ENCODE measurements around the gene GLIS2. TPM values are rescaled to one million over a fixed set of nuclear protein-coding genes. Genes with fewer than 3 reads are reported as not detected.

GLIS2 gene
- total RNA-seq (2014; rRNA removed; shearing (Covaris generic)): 0.13 and 0.71 TPM in 2 replicates

DNA sequence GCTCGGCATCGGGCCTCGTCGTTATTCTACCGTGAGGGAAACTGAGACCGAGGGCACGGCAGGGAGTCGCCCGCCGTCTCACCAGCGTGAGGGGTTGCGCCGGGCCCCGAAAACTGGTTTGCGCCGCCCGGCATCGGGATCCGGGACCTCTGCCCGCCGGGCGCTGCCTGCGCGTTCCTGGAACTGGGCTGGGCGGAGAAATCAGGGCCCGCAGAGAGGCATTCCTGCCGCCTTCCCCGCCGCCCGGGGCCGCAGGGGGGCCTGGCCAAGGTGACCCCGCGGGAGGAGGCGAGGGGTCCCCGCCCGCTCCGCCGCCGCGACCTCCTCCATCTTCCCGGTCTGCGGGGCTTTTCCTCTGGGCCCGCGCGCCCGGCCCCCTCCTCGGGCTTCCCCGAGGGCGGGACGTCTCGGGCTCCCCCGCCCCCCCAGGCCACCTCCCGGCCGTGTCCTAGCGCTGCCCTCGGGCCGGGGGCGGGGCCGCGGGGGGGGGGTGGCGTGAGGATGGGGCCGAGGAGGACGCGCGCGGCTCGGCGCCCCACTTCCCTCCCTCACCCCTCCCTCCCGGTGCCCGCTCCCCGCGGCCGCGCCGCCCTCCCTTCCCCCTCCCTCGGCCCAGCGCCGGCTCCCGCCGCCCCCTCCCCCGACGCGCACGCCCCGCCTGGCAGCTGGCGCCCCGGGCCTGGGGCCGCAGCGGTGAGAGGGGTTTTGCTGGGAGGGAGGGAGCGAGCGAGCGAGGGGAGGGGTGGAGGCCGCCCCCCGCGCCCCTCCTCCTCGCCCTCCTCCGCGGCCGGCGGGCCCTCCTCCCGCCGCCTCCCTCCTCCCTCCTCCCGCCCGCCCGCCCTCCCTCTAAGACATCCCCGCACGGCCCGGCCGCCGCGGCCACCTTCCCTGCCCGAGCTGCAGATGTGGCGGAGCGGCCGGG, at the start of gene GLIS2:
Gene GLIS2 (plus strand): TSS at position 882 of the 922 bp plus-strand sequence. CDS start 16,214 bp downstream, outside the sequence.
- peak; percentile 70 to 72 for DNase-seq (ENCODE audit: low read depth in 1 of 2, low spot score in 2 of 2)
- Histone ChIP-seq H3K9me3 (replicated peaks) (no peaks in the 10 kb centered on the region), H3K36me3 (peaks cover 6% of the 10 kb centered on the region), H3K27ac (peak within 1 kb of the TSS; percentile 56; the same call in 1 of the 2 replicates), H3K4me1 (replicated peaks) (peaks cover 31% of the 10 kb centered on the region), H3K4me3 (peak within 1 kb of the TSS; percentile 67), H3K27me3 (replicated peaks) (no peaks in the 10 kb centered on the region)

DNA sequence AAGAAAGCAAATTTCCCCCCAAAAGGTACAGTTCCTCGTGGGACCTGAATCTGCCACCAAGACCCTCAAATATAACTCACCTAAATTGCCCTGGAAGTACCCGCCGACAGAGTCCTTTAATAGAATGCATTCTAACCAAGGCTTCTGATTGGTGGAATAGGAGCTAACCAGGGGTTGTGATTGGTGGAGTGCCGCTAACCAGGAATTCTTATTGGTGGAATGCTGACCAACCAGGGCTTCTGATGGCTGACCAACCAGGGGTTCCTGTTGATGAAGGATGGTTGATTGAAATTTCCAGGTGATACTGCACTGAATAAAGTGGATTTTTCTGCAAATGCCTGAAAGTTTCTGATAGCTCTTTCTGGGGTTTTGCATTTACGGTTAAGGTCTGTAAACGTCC, 49.5 kb upstream of the GLIS2 start:
- H3K4me3 ChIP-seq: no peak overlapping the region
- DNase-seq (ENCODE audit: low read depth in 1 of 2, low spot score in 2 of 2): no peak
- H3K36me3 ChIP-seq: peaks cover 12% of the 10 kb centered on the region
- H3K9me3 ChIP-seq (replicated peaks): no peaks in the 10 kb centered on the region
- peaks cover 29% of the 10 kb centered on the region for H3K4me1 ChIP-seq (replicated peaks)
- H3K27ac ChIP-seq: no peak overlapping the region
- no peaks in the 10 kb centered on the region for H3K27me3 ChIP-seq (replicated peaks)

DNA sequence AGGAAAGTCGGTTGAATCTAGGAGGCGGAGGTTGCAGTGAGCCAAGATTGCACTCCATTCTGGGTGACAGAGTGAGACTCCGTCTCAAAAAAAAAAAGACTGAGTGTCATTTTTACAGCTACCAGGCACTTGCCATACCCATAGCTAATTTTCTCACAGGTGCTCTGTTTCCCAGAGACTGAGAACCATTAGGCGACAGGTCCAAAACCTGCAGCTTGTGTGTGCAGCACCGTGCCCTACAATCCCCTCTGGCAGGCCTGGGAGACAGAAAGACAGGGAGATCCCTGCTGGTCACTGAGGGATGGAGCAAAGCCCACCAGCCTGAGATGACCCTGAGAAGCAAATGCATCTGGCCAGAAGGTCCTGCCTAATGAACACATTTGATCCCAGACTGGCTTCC, 45.8 kb upstream of the GLIS2 start:
- H3K27ac ChIP-seq: no peak overlapping the region
- no peak overlapping the region for H3K4me3 ChIP-seq
- no peaks in the 10 kb centered on the region for H3K9me3 ChIP-seq (replicated peaks)
- H3K27me3 ChIP-seq (replicated peaks): no peaks in the 10 kb centered on the region
- no peak for DNase-seq (ENCODE audit: low read depth in 1 of 2, low spot score in 2 of 2)
- no peaks in the 10 kb centered on the region for H3K36me3 ChIP-seq
- peaks cover 30% of the 10 kb centered on the region for H3K4me1 ChIP-seq (replicated peaks)

DNA sequence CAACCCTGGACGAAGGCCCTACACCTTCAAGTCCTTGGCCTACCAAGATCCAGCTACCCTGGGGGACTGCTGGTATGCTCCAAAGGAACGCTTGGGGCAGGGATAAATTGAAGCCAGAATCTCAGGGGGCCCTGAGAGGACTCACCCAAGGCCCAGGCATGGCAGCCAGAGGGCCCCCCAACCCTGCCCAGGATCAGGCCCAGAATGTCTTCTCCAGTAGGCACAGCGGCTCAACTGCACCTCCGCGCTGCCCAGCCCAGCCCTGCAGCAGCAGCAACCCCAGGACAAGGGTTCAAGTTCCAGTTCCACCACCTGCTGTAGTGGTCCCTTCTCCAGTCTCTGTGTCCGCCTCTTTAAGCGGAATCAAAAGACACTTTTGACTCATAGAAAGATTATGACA, 45.3 kb upstream of the GLIS2 start:
- Histone ChIP-seq H3K4me1 (replicated peaks) (peaks cover 29% of the 10 kb centered on the region), H3K36me3 (no peaks in the 10 kb centered on the region), H3K4me3 (no peak overlapping the region), H3K9me3 (replicated peaks) (no peaks in the 10 kb centered on the region), H3K27ac (no peak overlapping the region), H3K27me3 (replicated peaks) (no peaks in the 10 kb centered on the region)
- no peak for DNase-seq (ENCODE audit: low read depth in 1 of 2, low spot score in 2 of 2)

DNA sequence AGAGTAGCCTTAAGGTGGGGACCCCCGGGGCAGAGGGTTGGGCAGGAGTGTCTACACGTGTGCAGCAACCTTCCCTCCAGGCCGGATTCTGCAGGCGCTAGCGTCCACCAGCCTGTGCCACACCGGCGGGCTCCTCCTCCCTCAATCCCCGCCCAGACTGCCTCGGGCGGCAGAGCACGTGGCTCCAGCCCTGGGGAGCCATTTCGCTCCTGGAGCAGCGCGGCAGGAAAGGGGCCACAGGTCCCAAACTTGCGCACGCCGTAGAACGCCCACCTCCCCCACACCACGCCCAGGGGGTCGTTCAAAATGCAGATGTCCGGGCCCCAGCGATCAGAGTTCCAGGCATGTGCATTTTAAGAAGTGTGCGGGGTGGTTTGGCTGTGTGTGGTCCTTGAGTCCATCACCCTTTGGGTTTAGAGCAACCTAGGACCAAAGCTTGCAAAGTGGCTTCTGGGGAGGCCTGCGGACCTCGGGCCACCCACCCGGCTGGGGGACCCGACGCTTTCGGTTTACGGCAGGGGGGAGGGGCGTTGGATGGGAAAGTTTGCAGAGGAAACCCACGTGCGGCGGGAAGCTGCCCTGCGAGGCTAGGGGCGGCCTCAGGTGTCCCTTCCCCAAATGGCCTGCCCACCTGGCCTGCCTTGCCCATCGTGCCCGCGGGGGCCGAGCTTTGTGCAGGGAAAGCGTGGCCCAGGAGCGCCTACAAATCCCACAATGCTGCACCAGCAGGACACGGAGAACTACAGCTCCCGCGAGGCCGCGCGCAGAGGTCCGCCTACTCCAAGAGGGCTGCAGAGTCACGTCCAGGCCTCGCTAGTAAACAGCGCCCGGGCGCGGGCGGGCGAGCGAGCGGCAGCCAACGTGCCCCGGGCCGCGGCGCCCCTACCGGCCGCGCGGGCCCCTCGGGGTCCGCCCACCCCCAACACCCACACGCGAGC, 44.4 kb upstream of the GLIS2 start:
- peak; percentile 84 to 95 for DNase-seq (ENCODE audit: low read depth in 1 of 2, low spot score in 2 of 2)
- H3K27ac ChIP-seq: peak overlapping the region; percentile 69
- no peaks in the 10 kb centered on the region for H3K27me3 ChIP-seq (replicated peaks)

DNA sequence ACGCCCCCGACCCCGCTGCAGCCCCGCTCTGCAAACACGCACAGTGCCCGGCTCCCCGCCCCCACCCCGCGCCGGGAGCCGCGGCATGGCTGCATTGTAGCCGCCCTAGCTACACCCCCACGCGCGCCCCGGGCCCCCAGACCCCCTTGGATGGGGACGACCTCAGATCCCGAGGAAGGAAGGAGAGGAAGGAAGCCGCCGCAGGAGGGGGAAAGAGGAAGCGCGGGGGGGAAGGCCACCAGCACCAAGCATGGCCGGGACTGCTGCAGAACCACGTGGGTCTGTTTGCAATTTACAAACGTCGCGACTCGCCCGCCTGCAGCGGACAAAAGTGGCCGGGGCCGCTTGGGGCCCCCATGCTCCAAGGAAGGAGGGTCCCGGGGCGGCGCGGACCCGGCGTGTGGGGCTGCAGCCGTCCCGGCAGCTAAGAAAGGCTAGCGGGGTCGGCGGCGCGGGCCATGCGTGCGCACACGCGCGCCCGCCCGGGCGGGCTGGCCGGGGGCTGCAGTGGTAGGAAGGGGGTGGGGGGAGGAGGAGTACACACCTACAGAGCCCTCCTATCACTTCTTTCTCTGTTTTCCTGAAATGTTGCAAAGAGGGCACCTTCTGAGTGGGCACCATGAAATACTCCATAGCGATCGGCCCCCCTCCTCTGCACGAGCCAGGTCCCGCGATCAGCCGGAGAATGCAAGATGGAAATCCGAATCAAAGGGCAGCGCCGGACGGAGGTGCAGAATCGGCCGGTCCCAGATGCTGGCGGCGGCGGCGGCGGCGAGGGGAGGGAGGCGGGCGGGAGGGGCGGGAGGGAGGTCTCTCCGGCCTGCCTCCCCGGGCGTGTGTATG, 43.5 kb upstream of the GLIS2 start:
- DNase-seq (ENCODE audit: low read depth in 1 of 2, low spot score in 2 of 2): peak; percentile 55
- no peaks in the 10 kb centered on the region for H3K27me3 ChIP-seq (replicated peaks)
- peak overlapping the region; percentile 51 for H3K4me3 ChIP-seq
- H3K27ac ChIP-seq: peak overlapping the region; percentile 69
- no peaks in the 10 kb centered on the region for H3K9me3 ChIP-seq (replicated peaks)
- H3K36me3 ChIP-seq: no peaks in the 10 kb centered on the region
- H3K4me1 ChIP-seq (replicated peaks): peaks cover 29% of the 10 kb centered on the region

More for the DNA sequence above, 44.4 kb upstream of the GLIS2 start:
- peak overlapping the region; percentile 51 for H3K4me3 ChIP-seq
- H3K4me1 ChIP-seq (replicated peaks): peaks cover 29% of the 10 kb centered on the region
- H3K9me3 ChIP-seq (replicated peaks): no peaks in the 10 kb centered on the region
- no peaks in the 10 kb centered on the region for H3K36me3 ChIP-seq

DNA sequence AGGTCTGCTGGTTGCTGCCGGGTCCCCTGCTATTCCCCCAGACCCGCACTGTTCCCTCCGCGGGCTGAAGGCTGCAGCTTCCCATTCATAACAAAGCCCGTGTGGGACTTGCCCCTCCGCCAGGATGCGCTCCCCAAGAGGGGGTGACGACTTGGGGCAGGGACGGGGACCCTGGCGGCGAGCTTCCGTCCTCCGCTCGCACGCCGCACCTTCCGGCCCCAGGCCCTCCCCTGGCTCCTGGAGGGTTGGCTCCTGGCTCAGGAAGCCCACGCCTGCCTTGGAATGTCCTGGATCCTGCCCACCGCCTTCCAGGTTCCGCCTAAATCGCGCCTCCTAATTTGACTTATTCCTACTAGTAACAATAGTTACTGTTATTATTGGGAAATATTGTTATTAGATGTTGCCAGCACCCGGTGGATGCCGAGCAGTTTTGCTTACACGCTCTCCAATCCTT, 42.0 kb upstream of the GLIS2 start:
- Histone ChIP-seq H3K9me3 (replicated peaks) (no peaks in the 10 kb centered on the region), H3K4me1 (replicated peaks) (peaks cover 29% of the 10 kb centered on the region), H3K36me3 (no peaks in the 10 kb centered on the region), H3K27me3 (replicated peaks) (no peaks in the 10 kb centered on the region), H3K27ac (peak overlapping the region; percentile 36; the same call in 1 of the 2 replicates), H3K4me3 (peak overlapping the region; percentile 51)
- DNase-seq (ENCODE audit: low read depth in 1 of 2, low spot score in 2 of 2): peak in 1 of 2 experiments; percentile 53

DNA sequence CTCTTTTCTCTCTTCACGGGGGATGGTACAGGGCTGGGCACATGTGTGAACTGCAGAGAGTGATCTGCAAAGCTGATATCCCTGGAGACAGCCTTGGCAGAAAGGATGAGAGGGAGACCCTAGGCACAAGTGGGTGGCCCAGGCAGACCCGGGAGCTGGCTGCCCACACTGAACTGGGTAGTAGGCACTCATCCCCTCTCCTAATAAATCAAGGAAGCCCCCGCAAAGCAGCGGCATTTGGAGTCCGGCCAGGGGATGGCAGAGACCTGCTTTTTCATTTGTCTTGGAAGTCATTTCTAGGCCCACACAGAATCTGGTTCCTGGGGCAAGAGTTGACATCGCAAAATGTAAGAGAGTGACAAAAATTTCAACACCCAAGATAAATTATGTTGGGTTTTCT, 40.0 kb upstream of the GLIS2 start:
- Histone ChIP-seq H3K27ac (no peak overlapping the region), H3K9me3 (replicated peaks) (no peaks in the 10 kb centered on the region), H3K4me3 (no peak overlapping the region), H3K27me3 (replicated peaks) (no peaks in the 10 kb centered on the region), H3K4me1 (replicated peaks) (peaks cover 30% of the 10 kb centered on the region), H3K36me3 (no peaks in the 10 kb centered on the region)
- no peak for DNase-seq (ENCODE audit: low read depth in 1 of 2, low spot score in 2 of 2)

DNA sequence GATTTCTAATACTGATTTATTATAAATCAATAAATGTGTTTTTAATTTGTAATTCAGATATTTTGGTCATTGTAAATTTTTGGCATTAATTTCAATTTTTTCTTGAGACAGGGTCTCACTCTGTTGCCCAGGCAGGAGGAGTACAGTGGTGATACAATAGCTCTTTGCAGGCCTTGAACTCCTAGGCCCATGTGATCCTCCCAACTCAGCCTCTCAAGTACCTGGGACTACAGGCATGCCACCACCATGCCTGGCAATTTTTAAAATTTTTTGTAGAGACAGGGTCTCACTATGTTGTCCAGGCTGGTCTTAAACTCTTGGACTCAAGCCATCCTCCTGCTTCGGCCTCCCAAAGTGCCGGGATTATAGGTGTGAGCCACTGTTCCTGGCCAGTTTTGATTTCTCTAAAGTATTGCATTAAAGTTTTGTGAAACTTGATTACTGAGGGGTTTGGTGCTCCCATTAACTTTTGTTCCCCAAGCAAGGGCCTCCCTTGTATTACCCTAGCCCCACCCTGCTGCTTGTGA, 37.8 kb upstream of the GLIS2 start:
- DNase-seq (ENCODE audit: low read depth in 1 of 2, low spot score in 2 of 2): no peak
- Histone ChIP-seq H3K27ac (no peak overlapping the region), H3K9me3 (replicated peaks) (no peaks in the 10 kb centered on the region), H3K27me3 (replicated peaks) (no peaks in the 10 kb centered on the region), H3K4me1 (replicated peaks) (peaks cover 25% of the 10 kb centered on the region), H3K4me3 (no peak overlapping the region), H3K36me3 (no peaks in the 10 kb centered on the region)

DNA sequence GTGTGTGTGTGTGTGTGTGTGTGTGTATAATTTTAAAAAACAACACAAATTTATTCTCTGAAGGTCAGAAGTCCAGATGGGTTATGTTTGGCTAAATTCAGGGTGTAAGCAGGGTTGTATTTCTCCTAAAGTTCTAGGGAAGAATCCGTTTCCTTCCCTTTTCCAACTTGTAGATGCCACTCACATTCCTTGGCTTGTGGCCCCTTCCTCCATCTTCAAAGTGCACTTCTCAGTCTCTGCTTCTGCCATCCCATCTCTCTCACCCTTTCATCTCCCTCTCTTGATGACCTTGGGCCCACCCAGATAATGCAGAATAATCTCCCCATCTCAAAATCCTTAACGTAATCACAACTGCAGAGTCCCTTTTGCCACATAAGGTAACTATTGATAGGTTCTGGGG, 35.2 kb upstream of the GLIS2 start:
- Histone ChIP-seq H3K36me3 (no peaks in the 10 kb centered on the region), H3K9me3 (replicated peaks) (no peaks in the 10 kb centered on the region), H3K27me3 (replicated peaks) (no peaks in the 10 kb centered on the region), H3K4me1 (replicated peaks) (peaks cover 16% of the 10 kb centered on the region), H3K4me3 (no peak overlapping the region), H3K27ac (no peak overlapping the region)
- no peak for DNase-seq (ENCODE audit: low read depth in 1 of 2, low spot score in 2 of 2)

DNA sequence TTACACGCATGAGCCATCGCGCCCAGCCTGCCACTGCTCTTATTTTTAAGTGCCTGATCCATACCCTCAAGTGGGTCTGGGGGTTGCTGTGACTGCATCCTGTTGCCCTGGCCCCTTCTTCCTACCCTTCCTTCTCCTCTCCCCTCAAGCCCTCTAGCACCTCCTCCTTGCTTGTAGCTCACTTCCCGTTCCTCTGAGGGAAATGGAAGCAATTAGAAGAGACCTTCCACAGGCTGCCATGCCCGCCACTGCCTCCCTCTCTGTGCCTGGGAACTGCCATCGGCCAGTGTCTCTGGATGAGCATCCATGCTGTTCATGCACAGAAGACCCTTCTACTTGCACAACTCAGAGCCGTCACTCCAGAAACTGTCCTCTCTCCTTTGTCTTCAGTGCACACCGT, 32.4 kb upstream of the GLIS2 start:
- H3K27me3 ChIP-seq (replicated peaks): no peaks in the 10 kb centered on the region
- H3K4me1 ChIP-seq (replicated peaks): peaks cover 20% of the 10 kb centered on the region
- H3K27ac ChIP-seq: no peak overlapping the region
- no peak overlapping the region for H3K4me3 ChIP-seq
- H3K36me3 ChIP-seq: no peaks in the 10 kb centered on the region
- no peak for DNase-seq (ENCODE audit: low read depth in 1 of 2, low spot score in 2 of 2)
- H3K9me3 ChIP-seq (replicated peaks): no peaks in the 10 kb centered on the region

DNA sequence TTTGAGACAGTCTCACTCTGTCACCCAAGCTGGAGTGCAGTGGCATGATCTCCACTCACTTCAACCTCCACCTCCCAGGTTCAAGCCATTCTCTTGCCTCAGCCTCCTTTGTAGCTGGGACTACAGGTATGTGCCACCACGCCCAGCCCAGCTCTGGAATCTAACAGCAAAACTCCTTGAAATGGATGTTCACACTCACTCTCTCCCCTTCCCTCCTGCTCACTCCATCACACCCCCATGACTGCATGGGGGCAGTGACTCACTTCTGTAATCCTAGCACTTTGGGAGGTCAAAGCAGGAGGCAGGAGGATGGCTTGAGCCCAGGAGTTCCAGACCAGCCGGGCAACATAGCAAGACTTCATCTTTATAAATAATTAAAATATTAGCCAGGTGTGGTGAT, 31.9 kb upstream of the GLIS2 start:
- no peak overlapping the region for H3K4me3 ChIP-seq
- H3K9me3 ChIP-seq (replicated peaks): no peaks in the 10 kb centered on the region
- H3K27ac ChIP-seq: no peak overlapping the region
- H3K4me1 ChIP-seq (replicated peaks): peaks cover 24% of the 10 kb centered on the region
- no peak for DNase-seq (ENCODE audit: low read depth in 1 of 2, low spot score in 2 of 2)
- H3K36me3 ChIP-seq: no peaks in the 10 kb centered on the region
- H3K27me3 ChIP-seq (replicated peaks): no peaks in the 10 kb centered on the region

DNA sequence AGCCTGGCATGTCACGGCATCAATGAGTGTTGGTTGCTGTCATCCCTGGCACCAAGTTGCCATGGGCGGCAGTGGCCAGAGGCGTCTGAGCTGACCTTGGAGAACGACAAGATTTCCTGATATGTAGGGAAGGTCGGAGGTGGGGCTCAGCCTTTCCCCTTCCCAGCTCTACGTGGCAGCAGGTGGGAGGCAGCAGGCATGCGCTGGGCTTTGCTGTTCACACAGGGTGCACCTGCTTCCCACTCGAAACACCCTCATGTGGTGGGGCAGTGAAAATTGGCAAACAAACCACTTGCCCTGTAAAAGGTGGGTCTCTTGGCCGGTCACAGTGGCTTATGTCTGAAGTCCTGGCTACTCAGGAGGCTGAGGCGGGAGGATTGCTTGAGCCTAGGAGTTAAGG, 30.7 kb upstream of the GLIS2 start:
- Histone ChIP-seq H3K27me3 (replicated peaks) (no peaks in the 10 kb centered on the region), H3K4me3 (no peak overlapping the region), H3K9me3 (replicated peaks) (no peaks in the 10 kb centered on the region), H3K36me3 (no peaks in the 10 kb centered on the region), H3K4me1 (replicated peaks) (peaks cover 30% of the 10 kb centered on the region), H3K27ac (no peak overlapping the region)
- no peak for DNase-seq (ENCODE audit: low read depth in 1 of 2, low spot score in 2 of 2)
